Stimulated activated CD8-positive, alpha-beta memory T cell treated with anti-CD3 and anti-CD28 coated beads, Interleukin-4, amount 100 ng/mL, for 24 hours (primary cell): ENCODE data around the gene ARHGEF16.
A peak's percentile ranks its signal among the peaks of the same experiment; 100 is the strongest.

Experiments used
- DNase-seq: peaks from one replicate; pipeline ENCODE4 v3.0.0-alpha.2; 2020; ENCODE audit warnings: low read depth

Gene ARHGEF16

DNA sequence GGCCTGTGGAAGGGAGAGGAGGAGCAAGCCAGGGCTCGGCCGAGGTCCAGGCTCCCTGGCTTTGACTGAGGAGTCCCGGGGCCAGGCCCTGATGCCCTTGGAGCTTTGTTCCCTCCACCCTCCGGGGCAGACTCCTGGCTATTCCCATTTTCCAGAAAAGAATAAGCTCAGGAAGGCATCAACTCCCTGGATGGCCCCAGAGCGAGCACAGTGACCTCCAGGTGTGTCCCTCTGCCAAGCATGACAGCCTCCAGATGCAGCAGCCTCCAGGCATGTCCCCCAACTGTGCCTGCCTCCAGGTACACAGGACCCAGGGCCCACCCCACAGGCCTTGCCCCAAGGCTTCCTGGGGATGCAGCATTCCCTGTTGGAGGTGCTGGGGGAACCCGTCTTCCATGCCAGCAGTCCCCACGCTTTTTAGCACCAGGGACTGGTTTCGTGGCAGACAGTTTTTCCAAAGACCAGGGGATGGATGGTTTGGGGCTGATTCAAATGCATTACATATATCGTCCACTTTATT, 15.7 kb upstream of the ARHGEF16 start:
- no peak for DNase-seq

DNA sequence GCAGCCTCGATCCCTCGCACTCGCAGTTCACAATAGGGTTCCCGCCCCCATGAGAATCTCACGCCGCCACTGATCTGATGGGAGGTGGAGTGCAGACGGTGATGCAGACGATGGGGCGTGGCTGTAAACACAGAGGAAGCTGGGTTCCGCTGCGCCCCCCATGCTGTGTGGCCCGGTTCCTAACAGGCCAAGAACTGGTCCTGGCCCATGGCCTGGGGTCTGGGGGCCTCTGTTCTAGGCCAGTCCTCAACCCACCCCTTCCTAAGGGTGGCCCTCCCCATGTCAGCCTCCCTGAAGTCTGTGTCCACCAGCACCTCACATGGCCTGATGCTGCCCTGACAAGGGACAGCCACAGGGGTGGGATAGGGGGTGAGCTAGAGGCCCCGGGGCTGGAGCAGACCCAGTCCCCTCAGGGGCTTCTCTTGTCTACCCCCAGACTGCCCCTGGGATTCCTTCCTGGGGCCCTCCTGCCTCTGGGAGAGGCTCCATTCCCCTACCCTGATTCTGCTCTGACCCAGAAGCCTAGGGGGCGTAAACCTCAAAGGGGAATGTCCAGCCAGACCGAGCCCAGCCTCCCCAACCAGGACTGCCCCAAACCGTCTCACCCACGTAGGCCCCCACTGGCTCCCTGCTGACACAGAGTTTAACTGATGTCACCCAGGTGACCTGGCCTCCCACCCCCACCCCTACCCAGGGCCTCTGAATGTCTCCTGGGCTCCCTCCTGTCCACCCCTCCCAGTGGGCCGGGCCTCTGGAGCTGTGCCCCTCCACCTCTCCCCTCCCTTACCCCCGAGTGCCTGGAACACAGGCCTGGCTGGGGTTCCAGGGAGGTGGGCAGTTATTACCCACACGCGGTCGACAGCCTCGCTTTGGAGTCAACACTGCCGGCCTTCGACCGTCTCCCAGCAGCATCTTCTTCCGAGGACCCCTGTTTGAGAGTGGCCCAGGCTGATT, 14.8 kb upstream of the ARHGEF16 start:
- no peak for DNase-seq

DNA sequence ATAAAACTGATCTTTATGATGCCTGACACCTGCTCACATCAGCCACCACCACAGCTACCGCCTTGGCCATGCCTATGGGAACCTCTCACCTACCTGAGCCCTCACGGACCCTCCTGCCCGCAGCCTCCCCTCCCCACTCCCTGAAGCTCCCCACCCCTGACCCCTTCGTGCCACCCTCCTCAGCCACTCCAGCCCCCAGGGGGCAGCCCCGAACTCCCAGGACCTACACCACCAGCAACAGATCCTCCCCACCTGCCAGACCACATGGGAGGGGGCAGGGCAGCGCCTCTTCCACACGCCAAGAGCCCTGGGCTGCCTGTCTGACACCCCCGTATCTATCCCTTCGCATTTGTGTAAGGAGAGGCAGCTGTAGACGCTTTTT, 14.2 kb upstream of the ARHGEF16 start:
- no peak for DNase-seq

DNA sequence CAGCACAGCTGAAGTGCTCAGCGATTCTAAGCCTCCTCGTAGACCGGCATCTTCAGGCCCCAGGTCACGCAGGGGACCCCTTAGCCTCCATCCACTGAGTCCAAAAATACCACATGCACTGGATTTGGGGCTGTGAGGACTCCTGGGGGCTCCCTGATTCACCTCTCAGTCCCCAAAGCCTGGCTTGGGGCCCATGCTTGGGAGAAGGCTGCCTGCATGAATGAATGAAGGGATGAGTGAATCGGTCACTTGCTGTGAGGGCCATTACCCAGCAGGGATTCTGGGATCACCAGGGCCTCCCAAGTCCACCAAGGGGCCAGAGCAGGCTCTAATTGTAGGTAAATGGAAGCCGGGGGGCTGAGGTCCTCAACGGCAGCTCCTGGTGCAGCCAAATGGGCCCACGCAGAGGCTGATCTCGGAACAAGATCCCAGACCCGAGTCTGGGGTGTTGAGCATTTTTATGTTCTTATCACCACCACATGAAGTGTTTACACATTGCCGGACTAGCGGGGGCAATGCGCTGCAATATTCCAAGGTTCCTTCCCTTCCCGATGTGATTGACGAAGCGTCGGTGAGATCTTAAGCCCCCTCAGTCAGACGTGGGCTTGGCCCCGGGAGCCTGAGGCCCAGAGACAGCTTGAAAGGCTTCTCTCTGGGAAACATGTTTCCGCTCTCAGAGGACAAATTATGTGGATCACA, 13.6 kb upstream of the ARHGEF16 start:
- no peak for DNase-seq

DNA sequence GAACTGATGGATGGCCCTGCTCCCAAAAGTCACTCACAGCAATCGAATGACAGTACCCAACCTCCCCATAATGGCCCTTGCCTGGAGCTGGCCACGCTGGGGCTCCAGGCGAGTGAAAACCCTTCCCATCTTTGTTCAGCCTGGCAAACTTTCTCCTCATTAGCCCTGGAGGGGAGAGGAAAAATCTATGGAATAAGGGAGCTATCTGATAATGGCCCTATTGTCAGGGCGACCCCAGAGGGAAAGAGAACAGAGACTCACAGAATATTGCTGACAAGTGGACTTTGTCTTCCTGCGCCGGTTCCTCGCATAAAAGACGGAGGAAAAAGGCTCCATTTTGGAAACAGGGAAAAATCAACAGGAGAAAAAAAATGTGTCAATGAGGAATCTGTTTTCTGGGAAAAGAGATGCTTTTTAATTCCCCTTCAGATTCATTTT, 13.0 kb upstream of the ARHGEF16 start:
- DNase-seq: no peak

DNA sequence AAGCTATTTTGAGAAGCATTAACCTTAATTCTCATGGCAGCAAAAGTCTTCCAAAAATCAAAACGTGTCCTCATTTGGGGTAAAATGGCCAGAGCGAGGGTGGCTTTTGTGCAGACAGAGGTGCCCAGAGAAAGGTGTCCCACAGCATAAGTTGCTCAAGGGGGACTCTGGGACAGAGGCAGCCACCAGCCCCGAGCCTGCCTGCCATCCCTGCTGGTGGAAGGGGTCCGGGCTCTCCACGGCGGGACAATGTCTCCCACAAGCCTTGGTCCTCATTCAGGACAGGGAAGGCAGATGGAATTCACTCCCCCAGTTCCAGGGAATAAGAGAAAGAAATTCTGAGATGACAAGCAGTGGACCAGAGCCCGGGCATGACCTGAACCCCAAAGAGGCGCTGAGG, 12.6 kb upstream of the ARHGEF16 start:
- DNase-seq: no peak

DNA sequence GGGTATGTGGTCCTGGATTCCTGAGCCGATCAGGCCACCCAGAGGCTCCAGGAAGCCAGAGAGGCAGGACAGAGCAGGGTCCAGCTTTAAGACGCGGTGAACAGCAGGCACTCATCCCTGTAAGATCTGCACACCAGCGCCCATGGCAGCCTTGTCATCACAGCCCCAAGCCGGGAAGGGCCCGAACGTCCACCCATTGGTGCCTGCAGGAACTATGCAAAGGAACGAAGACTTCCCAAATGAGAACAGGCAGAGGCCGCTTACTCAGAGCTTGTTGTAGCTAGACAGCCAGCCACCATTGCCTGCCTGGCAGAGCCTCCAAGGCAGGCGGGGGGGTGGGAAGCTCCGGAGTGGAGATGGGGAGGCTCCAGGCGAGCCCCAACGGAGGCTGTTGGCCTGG, 12.1 kb upstream of the ARHGEF16 start:
- no peak for DNase-seq

DNA sequence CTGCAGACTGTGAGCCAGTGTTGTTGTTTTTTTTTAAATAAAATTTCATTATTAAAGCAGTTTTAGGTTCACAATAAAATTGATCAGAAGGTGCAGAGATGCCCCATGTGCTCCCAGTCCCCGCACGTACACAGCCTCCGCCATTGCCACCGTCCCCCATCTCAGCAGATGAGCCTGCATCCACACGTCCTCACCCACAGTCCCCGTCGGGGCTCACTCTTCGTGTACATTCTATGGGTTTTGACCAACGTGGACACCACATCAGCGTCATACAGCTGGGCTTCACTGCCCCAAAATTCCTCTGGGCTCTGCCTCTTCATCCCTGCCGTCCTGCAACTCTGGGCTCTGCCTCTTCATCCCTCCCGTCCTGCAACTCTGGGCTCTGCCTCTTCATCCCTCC, 11.6 kb upstream of the ARHGEF16 start:
- DNase-seq: no peak

DNA sequence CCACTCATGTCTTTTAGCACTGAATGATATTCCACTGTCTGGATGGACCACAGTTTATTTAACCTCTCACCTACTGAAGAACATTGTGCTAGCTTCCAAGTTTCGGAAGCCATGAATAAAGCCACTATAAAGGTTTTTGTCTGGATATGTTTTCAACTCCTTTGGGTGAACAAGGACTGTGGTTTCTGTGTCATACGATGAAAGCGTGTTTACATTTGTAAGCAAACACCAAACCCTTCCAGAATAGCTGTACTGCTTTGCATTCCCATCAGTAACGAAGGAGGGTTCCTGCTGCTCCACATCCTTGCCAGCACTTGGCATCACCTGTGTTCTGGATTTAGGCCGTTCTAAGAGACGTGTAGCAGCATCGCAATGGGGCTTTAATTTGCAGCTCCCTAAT, 10.7 kb upstream of the ARHGEF16 start:
- DNase-seq: no peak

DNA sequence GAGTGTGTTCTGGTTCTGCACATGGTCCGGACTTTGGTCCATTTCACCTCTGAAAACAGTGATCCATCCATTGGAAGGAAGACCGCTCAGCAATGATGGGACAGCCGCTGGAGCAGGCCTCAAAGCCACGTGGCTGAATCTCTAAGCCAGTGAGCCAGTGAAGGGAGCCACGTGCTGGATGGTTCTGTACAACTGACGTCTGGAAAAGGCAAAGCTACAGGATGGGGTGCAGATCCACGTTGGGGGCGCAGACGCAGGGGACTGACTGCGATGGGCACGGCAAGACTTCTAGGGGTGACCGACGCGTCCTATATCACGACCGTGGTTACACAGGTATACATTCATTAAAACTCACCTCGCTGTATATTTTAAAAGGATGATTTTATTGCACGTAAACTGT, 10.2 kb upstream of the ARHGEF16 start:
- no peak for DNase-seq

DNA sequence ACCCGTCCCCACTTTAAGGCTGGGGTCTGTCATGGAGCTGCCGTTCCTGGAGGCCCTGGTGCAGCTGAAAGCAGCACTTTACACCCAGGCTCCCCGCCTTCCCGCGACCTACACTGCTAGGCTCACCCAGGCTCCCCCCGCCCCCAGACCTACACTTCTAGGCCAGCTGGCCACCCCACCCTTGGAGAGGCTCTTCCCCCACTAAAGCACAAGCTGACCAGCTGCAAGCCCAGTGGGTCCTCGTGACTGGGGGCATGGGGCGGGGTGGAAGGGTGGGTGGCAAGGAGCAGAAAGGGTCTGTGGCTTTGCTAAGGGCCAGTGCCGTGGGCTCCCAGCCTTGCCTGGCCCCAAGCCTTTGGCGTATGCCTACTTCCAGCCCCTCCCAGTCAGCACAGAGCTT, 9.7 kb upstream of the ARHGEF16 start:
- DNase-seq: no peak

DNA sequence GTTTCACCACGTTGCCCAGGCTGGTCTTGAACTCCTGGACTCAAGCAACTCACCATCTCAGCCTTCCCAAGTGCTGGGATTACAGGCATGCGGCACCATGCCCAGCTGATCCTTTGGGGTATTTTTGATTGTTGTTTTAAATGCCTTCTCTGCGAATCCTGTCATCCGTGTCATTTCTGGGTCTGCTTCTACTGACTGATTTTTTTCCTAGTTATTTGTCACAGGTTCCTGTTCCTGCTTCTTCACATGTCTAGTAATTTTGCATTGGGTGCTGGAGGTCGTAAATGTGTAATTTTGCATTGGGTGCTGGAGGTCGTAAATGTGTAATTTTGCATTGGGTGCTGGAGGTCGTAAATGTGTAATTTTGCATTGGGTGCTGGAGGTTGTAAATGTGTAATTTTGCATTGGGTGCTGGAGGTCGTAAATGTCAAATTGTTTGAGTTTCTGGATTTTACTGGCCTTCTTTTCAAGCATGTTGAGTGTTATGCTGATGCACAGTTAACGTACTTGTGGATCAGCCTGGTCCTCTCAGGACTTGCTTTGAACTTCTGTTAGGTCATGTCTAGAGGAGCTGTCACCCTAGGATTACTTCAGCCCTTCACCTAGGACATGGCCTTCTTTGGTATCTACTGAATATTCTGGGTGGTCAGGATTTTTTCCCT, 4.1 kb upstream of the ARHGEF16 start:
- DNase-seq: no peak

DNA sequence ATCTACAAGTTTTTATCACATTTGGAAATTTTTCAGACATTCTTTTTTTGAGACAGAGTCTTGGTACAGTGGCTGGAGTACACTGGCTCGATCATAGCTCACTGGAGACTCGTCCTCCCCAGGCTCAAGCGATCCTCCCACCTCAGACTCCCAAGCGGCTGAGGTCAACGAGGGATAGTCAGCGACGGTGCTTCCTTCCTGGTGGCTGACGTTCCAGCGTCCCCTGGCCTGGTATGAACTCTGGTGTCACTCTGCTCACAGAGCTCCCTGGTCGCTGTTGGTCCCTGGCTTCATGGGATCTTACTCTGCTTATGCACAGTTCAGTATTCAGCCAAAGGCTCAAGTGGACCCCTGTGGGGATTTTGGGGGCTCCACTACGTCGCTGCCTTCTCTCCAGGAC, 3.5 kb upstream of the ARHGEF16 start:
- no peak for DNase-seq

DNA sequence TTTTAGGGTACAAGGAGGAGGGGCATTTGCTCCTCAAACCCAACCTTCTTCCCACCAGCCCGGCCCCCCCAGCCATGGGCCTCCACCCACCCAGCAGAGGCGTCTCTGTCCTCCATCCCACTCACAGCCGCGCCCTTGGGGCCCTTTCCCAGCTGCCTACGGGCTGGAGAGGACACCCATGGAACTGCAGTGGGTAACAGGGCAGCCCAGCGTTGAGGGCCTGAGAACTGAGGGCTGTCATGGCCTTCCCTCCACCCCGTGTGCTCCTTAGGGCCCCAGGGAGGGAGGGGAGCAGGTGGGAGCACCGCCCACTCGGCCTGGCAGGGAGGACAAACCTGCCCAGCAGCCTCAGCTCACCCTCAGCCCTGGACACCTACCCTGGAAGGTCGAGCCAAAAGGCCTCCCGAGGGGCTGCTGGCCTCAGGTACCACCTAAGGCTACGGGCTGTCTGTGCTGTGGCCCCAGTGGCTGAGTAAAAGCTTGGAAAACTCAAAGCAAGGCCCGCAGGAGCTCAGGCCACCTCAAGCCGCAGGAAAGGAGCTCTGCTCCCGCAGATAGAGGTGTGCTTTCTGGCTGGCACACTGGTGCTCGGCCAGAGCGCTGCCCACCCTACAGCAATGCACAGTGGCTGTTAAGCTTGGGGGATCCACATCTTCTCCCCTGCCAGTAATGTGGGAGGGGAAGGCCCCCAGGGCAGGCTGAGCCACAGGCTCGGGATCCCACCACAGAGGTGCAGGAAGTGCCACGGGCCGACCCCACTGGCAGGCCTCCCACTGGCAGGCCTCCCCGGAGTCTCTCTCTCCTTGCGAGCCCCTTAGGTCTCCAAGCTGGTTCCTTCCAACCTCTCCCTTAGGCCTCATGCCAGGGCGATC, 2.2 kb upstream of the ARHGEF16 start:
- no peak for DNase-seq

DNA sequence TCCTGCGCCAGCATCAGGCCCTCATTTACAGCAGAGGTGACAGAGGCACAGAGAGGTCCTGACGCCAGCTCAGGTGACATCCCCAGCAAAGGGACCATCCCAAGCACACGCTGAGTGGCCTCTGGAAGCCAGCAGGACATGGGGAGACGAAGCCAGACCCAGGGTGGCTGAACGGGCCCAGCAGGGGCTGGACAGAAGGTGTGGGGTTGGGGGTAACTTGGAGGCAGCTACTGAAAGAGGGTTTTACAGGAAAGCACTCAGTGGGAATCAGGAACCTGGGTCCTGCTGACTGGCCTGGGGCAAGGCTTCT, 1.6 kb upstream of the ARHGEF16 start:
- DNase-seq: no peak

DNA sequence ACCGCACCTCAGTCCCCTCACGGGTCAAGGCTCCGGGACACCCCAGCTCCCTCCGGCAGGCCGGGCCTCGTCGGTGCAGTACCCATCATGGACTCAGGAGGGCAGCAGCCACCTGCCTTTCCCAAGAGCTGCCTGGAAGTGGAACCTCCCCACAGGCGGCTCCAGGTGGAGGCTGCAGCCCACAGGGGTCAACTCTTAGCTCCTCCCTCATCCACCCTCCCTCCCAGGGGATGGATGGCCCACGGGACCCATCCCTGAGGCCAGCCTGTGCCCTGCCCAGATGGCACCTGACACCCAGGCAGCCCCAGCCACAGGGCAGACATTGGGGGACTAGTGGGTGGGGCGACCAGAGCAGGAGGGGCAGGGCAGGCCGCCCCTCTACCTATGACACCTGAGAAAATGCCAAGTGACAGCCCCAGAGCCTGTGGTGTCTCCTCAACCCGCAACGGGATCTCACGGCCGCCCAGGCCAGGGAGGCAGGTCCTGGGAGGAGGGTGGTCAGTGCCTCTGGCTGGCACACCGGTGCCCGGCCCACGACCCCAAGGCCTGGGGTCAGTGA, 1.2 kb upstream of the ARHGEF16 start:
- DNase-seq: peak; percentile 57

DNA sequence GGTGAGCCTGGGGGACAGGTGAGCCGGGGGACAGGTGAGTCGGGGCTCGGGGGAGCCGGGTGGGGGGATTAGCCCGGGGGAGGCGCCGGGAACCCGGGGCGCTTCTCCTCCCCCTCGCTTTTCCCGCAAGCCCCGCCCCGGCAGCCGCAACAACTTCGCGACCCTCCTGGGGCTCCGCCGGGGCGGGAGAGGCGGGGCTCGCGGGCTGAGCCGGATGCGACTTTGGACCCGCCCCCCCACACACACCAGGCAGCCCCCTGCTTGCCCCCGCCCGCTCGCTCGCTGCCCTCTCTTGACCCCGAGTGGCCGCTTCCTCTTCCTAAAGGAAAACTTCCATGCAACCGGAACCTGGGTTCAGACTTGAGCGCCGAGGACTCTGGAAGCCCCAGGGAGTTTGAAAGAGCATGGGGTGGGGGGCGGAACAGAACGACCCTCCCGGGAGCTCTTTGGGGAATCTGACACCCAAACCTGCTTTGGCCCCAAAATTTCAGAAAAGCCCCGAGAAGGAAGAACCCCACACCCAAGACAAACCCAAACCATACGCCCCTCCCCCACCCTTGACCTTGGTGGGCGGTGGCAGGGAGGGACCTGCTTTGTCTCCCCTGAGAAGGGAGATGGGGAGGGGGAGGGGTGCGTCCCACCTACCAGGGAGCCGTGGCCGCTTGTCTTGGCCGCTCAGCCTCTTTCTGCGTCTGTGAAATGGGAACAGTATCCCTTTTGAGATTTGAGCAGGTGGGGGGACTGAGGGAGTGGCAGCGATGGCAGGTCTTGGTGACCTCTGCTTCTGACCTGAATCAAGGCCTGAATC, 550 bp downstream of the ARHGEF16 start:
- no peak for DNase-seq

DNA sequence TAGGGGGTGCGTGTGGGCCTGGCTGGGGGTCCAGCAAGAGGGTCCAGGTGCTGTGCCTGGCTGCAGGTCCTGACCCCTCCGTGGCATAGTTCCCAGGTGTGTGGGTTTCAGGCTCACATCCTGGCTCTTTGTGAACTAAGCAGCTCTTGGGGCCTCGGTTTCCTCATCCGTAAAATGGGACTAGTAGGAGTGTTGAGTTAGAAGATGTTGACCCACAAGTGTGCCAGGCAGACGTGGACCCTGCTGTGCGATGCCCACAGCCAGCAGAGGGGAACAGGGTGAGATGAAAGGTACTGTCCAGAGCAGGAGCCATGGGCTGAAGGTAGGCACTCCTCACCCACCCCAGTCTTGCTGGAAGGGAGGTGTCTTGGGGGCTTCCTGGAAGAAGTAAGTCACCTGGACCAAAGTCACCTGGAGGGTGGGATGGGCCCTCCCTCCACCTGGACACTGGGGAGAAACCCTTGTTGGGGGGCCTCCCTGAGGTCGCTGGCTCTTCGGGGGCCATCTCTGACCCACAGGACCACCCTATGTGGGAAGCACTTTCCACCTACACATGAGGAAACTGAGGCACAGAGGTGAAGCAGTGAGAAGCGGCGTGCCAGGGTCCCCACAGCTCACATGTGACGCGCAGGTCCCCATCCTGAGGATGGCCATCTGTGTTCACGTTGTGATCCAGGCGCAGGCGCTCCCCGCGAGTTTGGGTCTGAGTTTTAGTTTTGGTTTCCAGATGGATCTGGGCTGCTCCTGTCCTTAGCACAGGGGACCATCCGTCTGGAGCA, 1.4 kb downstream of the ARHGEF16 start:
- no peak for DNase-seq

DNA sequence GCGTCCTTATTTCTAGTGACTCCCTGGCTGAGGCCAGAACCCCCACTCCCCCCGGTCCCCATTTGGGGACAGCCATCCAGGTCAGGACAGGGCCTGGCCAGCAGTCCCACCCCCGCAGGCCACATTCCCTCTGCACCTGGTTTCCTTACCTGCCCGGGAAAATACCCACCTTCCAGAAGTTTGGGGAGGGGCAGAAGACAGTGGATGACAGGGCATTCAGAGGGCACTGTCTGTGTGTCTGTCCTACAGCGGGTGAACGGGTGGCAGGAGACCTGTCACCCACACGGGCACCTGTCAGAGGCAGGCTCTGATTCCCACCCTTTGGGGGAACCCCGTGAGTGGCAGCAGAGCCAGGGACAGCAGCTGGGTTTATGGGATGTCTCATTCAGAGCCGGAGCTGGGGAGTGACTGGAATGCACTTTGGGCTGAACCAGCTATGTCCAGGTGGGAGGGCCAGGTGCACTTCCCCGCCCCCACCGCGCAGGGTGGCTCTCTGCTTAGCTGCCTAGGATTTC, 2.0 kb downstream of the ARHGEF16 start:
- DNase-seq: no peak
